ENCODE results near the gene AP2B1.
"Not testable (repeated sequence)": the region's sequence is repeated elsewhere in the genome, so short reads cannot be mapped to it uniquely, and the experiment has no call there.

Gene AP2B1

DNA sequence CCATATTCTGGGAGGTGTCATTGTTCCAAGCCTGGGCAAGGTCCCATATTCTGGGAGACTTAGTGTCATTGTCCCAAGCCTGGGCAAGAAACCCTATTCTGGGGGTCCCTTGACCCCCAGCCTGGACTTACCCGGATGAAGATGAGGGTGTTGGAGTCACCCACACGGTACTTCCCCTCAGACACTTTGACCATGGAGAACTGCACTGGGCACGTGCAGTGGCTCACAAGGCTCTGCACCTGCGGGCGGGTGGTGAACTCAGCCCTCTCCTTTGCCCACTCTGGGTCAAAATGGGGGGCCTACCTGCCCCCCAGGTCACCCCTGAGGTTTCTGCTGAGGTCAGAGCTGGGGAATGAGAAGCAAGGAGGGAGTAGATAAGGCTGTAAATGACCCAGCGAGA, 161.9 kb downstream of the AP2B1 start:
- Histone ChIP-seq H3K27me3 (ENCODE audit: control insufficient read depth, insufficient read depth, low read length, poor library complexity, severe bottlenecking) (peaks cover 12% of the 10 kb centered on the region), H3K4me1 (ENCODE audit: control insufficient read depth, insufficient read depth, low read length) (peaks cover 7% of the 10 kb centered on the region), H3K4me3 (ENCODE audit: insufficient read depth, low read depth, low read length) (no peak overlapping the region), H3K27ac (ENCODE audit: insufficient read depth, low read depth, low read length, poor library complexity, severe bottlenecking) (no peak overlapping the region), H3K9me3 (ENCODE audit: control insufficient read depth, low read length) (no peaks in the 10 kb centered on the region), H3K36me3 (ENCODE audit: control insufficient read depth, insufficient read depth, low read length) (no peaks in the 10 kb centered on the region)
- WGBS, 2 experiments: 90 to 94% methylated on average over 6 of the region's 6 CpGs

DNA sequence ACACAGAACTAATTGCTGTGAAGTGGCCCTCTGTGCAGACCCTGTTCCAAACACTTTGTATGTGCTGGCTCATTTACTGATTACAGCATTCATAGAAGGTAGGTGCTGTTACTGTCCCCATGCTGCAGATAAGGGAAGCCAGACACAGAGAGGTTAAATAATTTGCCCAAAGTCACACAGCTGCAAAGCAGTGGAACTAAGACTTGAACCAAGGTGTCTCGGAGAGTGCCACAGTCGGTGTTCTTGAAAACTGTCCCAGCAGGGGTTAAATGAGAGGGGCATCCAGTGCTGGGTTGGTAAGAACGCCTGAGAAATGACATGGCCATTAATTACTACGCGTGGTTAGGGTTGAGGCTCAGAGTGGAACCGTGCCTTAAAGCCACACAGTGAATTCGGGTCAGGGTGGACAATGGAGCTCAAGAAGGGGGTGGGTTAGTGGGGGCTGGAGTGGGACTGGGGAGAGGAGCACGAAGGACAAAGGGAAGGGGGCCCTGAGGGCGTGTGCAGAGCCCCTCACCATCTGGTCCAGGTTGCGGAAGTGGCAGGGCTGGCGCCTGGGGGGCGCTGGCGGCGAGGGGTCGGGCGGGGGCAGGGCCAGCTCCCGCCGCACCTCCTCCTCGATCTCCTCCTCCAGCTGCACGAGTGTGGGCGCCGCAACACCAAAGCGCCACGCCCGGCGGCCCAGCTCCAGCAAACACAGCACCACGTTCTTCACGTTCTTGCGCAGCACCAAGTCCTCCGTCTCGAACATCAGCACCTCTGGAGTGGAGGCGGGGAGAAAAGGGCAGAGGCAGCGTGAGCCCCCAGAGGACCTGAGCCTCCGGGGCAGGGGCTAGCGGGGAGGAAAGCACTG, 162.7 kb downstream of the AP2B1 start:
- Histone ChIP-seq H3K4me1 (ENCODE audit: control insufficient read depth, insufficient read depth, low read length) (peaks cover 7% of the 10 kb centered on the region), H3K4me3 (ENCODE audit: insufficient read depth, low read depth, low read length) (no peak overlapping the region), H3K36me3 (ENCODE audit: control insufficient read depth, insufficient read depth, low read length) (no peaks in the 10 kb centered on the region), H3K27me3 (ENCODE audit: control insufficient read depth, insufficient read depth, low read length, poor library complexity, severe bottlenecking) (peaks cover 12% of the 10 kb centered on the region), H3K27ac (ENCODE audit: insufficient read depth, low read depth, low read length, poor library complexity, severe bottlenecking) (no peak overlapping the region), H3K9me3 (ENCODE audit: control insufficient read depth, low read length) (no peaks in the 10 kb centered on the region)
- 35 to 37% methylated on average over 35 of the region's 35 CpGs for whole genome bisulfite sequencing, 2 experiments

DNA sequence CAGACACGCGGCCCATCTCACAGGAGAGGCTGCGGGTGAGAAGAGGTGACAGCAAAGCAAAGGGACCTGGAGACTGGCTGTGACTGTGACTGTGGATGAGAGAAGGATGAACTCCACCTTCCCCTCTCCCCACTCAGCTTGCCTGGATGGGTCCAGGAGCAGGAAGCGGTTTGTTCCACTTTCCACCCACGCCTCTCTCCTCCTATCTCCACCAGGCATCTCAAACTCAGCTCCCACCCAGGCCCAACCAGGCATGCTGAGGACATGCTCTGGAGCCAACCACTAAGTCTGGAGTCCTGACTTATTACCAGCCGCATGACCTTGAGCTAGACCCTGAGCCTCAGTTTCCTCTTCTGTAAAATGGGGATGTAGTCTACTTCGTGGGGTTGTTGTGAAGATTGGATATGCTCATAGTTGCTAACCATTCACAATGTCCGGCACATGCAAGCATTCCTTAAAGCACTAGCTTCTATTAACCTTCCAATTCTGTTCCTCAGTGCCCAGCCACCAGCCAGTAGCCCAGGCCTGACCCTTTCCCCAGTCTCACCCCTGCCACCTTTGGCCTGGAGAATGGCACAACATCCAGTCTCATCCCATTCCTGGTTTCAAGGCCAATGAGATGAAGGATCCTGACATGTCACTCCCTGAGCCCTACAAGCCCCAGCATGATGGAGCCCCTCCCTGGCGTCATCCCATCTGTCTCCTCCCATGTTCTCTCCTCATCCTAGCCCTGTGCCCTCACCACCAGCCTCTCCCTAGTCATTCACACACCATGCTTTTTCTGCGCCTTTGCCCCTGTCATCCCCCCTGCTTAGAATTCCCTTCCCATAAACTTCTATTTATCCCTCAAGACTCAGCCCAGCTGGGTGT, 163.6 kb downstream of the AP2B1 start:
- H3K4me3 ChIP-seq (ENCODE audit: insufficient read depth, low read depth, low read length): no peak overlapping the region
- no peaks in the 10 kb centered on the region for H3K36me3 ChIP-seq (ENCODE audit: control insufficient read depth, insufficient read depth, low read length)
- H3K4me1 ChIP-seq (ENCODE audit: control insufficient read depth, insufficient read depth, low read length): peaks cover 7% of the 10 kb centered on the region
- H3K27ac ChIP-seq (ENCODE audit: insufficient read depth, low read depth, low read length, poor library complexity, severe bottlenecking): no peak overlapping the region
- WGBS, 2 experiments: 91% methylated on average over 10 of the region's 10 CpGs
- peaks cover 12% of the 10 kb centered on the region for H3K27me3 ChIP-seq (ENCODE audit: control insufficient read depth, insufficient read depth, low read length, poor library complexity, severe bottlenecking)
- no peaks in the 10 kb centered on the region for H3K9me3 ChIP-seq (ENCODE audit: control insufficient read depth, low read length)

DNA sequence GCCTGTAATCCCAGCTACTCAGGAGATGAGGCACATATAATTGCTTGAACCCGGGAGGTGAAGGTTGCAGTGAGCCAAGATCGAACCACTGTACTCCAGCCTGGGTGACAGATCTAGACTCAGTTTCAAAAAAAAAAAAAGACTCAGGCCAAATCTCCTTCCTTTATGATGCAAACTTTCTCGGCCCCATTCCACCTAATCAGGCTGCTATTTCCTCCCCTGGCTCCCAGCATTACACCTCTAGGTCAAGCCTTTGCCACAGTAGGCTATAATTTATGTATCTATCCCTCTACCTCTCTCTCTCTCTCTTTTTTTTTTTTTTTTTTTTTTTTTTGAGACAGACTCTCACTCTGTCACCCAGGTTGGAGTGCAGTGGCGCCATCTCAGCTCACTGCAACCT, 164.4 kb downstream of the AP2B1 start:
- H3K4me3 ChIP-seq (ENCODE audit: insufficient read depth, low read depth, low read length); H3K36me3 ChIP-seq (ENCODE audit: control insufficient read depth, insufficient read depth, low read length); H3K4me1 ChIP-seq (ENCODE audit: control insufficient read depth, insufficient read depth, low read length); H3K9me3 ChIP-seq (ENCODE audit: control insufficient read depth, low read length); H3K27ac ChIP-seq (ENCODE audit: insufficient read depth, low read depth, low read length, poor library complexity, severe bottlenecking): not testable (repeated sequence)
- peaks cover 12% of the 10 kb centered on the region for H3K27me3 ChIP-seq (ENCODE audit: control insufficient read depth, insufficient read depth, low read length, poor library complexity, severe bottlenecking)
- WGBS, 2 experiments: 85 to 89% methylated on average over 4 of the region's 4 CpGs

DNA sequence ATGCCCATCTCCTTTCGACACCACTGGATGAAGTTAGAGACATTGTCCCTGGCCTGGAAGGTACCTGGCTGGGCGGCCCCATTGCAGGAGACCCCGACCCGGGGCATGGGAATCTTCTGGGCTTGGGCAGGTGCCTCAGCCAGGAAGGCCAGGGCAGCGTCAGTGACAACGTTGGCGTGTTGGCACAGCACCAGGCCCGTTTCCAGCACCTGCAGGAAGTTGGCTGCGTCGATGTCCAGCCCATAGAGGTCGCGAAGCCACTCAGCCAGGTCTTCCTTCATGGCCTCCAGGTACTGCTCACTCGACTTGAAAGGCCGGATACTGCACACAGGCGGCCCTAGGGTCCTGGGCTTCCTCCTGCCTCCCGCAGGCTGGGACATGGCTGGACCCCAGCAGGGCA, 165.3 kb downstream of the AP2B1 start:
- no peak overlapping the region for H3K4me3 ChIP-seq (ENCODE audit: insufficient read depth, low read depth, low read length)

DNA sequence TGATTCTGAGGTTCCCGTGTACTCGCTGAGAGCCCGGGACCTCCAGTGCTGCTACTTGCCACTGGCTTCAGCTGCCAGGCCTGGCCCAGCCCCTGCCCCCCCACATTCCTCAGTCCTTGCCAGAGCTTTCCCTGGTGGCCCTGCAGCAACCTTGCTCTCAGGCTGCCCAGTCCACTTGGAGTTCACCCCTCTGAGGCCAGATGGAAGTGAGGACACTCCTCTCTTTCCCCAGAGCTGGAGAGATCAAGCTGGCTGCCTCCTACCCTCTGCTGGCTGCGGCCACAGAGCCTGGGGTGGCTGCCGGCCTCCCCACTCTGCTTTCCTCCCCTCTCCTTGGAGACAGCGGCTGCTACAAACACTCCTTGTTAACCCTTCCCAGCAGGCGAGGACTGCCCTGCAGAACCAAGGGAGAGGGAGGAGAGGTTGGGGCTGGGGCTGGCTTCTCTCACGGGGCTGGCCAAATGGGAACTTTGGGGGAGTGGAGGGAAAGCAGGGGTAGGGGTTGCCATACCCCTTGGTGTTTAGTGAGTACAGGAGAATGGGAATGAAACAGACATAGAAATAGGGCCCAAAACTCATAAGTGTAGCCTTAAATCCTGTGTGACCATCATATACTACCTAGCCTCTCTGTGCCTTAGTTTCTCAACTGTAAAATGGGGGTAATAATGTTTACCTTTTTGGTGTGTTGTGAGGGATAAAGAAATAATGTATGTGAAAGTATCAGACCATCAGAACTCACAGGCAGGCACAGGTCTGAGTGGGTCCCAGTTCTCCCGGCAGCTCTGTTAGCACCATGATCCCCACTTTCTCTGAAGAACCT, 166.0 kb downstream of the AP2B1 start, which contains the start of gene GAS2L2:
TSS of gene GAS2L2 (minus strand) at position 295 of the 820 bp plus-strand sequence. CDS start 389 bp downstream, outside the sequence.
- Histone ChIP-seq H3K4me1 (ENCODE audit: control insufficient read depth, insufficient read depth, low read length) (peaks cover 7% of the 10 kb centered on the region), H3K36me3 (ENCODE audit: control insufficient read depth, insufficient read depth, low read length) (no peaks in the 10 kb centered on the region), H3K27ac (ENCODE audit: insufficient read depth, low read depth, low read length, poor library complexity, severe bottlenecking) (peak within 1 kb of the TSS; percentile 8), H3K9me3 (ENCODE audit: control insufficient read depth, low read length) (no peaks in the 10 kb centered on the region), H3K4me3 (ENCODE audit: insufficient read depth, low read depth, low read length) (no peak within 1 kb of the TSS), H3K27me3 (ENCODE audit: control insufficient read depth, insufficient read depth, low read length, poor library complexity, severe bottlenecking) (peaks cover 12% of the 10 kb centered on the region)
- WGBS, 2 experiments: 50 to 53% methylated on average over 8 to 9 of the region's 9 CpGs

More for the DNA sequence above, 165.3 kb downstream of the AP2B1 start:
- H3K9me3 ChIP-seq (ENCODE audit: control insufficient read depth, low read length): no peaks in the 10 kb centered on the region
- H3K27me3 ChIP-seq (ENCODE audit: control insufficient read depth, insufficient read depth, low read length, poor library complexity, severe bottlenecking): peaks cover 12% of the 10 kb centered on the region
- WGBS, 2 experiments: 92 to 93% methylated on average over 16 of the region's 16 CpGs
- no peaks in the 10 kb centered on the region for H3K36me3 ChIP-seq (ENCODE audit: control insufficient read depth, insufficient read depth, low read length)
- H3K27ac ChIP-seq (ENCODE audit: insufficient read depth, low read depth, low read length, poor library complexity, severe bottlenecking): no peak overlapping the region
- peaks cover 7% of the 10 kb centered on the region for H3K4me1 ChIP-seq (ENCODE audit: control insufficient read depth, insufficient read depth, low read length)

DNA sequence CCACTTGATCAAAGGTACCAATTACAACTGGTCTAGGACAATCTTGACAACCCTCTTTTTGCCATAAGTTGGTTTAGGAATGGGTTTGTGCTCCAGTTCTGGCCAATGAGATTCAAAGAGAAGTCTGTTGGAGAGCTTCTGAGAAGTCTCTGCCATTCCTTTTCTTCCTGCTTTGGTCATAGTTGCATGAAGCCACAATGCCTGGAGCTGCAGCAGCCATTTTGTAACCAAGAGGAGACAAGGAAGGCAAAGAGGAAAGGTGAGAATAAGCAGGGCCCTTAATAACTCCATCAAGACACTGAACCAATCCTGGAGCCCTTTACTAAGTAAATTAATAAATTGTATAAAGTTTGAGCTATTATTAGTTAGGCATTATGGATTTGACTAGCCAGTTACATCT, 170.1 kb downstream of the AP2B1 start:
- Histone ChIP-seq H3K4me3 (ENCODE audit: insufficient read depth, low read depth, low read length) (no peak overlapping the region), H3K4me1 (ENCODE audit: control insufficient read depth, insufficient read depth, low read length) (peaks cover 7% of the 10 kb centered on the region), H3K9me3 (ENCODE audit: control insufficient read depth, low read length) (no peaks in the 10 kb centered on the region), H3K27ac (ENCODE audit: insufficient read depth, low read depth, low read length, poor library complexity, severe bottlenecking) (no peak overlapping the region), H3K36me3 (ENCODE audit: control insufficient read depth, insufficient read depth, low read length) (no peaks in the 10 kb centered on the region), H3K27me3 (ENCODE audit: control insufficient read depth, insufficient read depth, low read length, poor library complexity, severe bottlenecking) (no peaks in the 10 kb centered on the region)

DNA sequence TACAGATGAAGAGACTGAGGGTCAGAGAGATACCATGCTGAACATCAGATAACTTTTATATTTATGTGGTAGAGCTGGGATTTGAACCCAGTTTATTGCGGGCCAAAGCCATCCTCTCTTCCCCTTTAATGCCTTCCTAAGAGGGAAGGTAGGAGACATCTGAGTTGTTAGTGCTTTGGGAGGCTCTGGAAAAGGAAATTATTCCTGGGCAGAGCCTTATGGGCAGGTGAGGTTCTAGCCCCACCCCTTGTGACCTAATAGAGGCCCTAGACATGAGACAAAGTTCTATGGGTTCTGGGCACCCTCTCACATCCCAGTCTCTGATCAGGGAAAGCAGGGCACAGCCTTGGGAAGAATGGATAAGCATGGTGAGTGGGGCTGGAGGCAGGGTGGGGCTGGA, 173.5 kb downstream of the AP2B1 start, which contains the start of gene C17orf50:
TSS of gene C17orf50 (plus strand) at position 301 of the 400 bp plus-strand sequence. CDS start at position 356, 55 bp downstream.
- Histone ChIP-seq H3K27ac (ENCODE audit: insufficient read depth, low read depth, low read length, poor library complexity, severe bottlenecking) (no peak within 1 kb of the TSS), H3K4me1 (ENCODE audit: control insufficient read depth, insufficient read depth, low read length) (peaks cover 7% of the 10 kb centered on the region), H3K36me3 (ENCODE audit: control insufficient read depth, insufficient read depth, low read length) (no peaks in the 10 kb centered on the region), H3K9me3 (ENCODE audit: control insufficient read depth, low read length) (no peaks in the 10 kb centered on the region), H3K4me3 (ENCODE audit: insufficient read depth, low read depth, low read length) (no peak within 1 kb of the TSS), H3K27me3 (ENCODE audit: control insufficient read depth, insufficient read depth, low read length, poor library complexity, severe bottlenecking) (no peaks in the 10 kb centered on the region)
- 80 to 93% methylated on average over 1 of the region's 1 CpG for WGBS, 2 experiments

DNA sequence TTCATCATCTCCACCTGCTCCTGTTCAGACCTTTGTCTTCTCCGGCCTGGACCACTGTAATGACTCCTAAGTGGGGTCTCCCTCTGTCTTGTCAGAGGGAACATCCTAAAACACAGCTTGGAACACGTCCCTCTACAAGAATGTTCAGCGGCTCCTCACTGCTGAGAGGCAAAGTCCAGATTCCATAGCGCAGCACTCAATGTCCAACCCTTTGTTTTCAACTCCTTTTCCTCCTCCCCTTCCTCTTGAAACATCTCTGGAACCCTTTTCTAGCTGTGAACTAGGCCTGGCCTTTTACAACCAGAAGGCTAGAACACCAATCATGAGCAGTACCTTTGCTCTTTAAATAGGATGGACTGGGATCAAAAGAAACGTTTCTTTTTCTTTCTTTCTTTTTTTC, 174.5 kb downstream of the AP2B1 start:
- 93% methylated on average over 5 of the region's 5 CpGs for WGBS, 2 experiments
- Histone ChIP-seq H3K9me3 (ENCODE audit: control insufficient read depth, low read length) (no peaks in the 10 kb centered on the region), H3K27me3 (ENCODE audit: control insufficient read depth, insufficient read depth, low read length, poor library complexity, severe bottlenecking) (no peaks in the 10 kb centered on the region), H3K27ac (ENCODE audit: insufficient read depth, low read depth, low read length, poor library complexity, severe bottlenecking) (no peak overlapping the region), H3K4me3 (ENCODE audit: insufficient read depth, low read depth, low read length) (no peak overlapping the region), H3K36me3 (ENCODE audit: control insufficient read depth, insufficient read depth, low read length) (no peaks in the 10 kb centered on the region), H3K4me1 (ENCODE audit: control insufficient read depth, insufficient read depth, low read length) (peaks cover 18% of the 10 kb centered on the region)
